Spleen (tissue), 11 donors: ENCODE measurements around the gene MYO9A. TPM values are rescaled to one million over a fixed set of nuclear protein-coding genes. Genes with fewer than 3 reads are reported as not detected.

Experiments
- DNase-seq: peaks from one replicate; pipeline ENCODE4 v3.0.0-alpha.2; 2020
- H3K27ac ChIP-seq, 8 donors: fragments of 200-600 bp; sonication (generic) in 7 of 8; 1 replicate in 4 of 8; 2 replicates in 4 of 8; pipeline versions ENCODE4 v1.5.0 to v1.8.0; 2016 to 2021; ENCODE audit warnings: inconsistent platforms in 4 of 8, mild to moderate bottlenecking in 4 of 8, moderate library complexity in 1 of 8
- H3K27me3 ChIP-seq, 7 donors: fragments of 200-600 bp; sonication (generic) in 6 of 7; replicated peaks in 1 of 7; 1 replicate in 4 of 7; 2 replicates in 3 of 7; pipeline versions ENCODE4 v1.5.0 to v1.8.0; 2016 to 2021; ENCODE audit warnings: inconsistent platforms in 3 of 7, mild to moderate bottlenecking in 1 of 7
- H3K36me3 ChIP-seq, 6 donors: fragments of 200-600 bp; sonication (generic) in 5 of 6; 1 replicate in 4 of 6; 2 replicates in 2 of 6; pipeline versions ENCODE4 v1.5.0 to v1.8.0; 2016 to 2021; ENCODE audit warnings: inconsistent platforms in 2 of 6
- H3K4me1 ChIP-seq, 6 donors: fragments of 200-600 bp; sonication (generic) in 5 of 6; 1 replicate in 3 of 6; 2 replicates in 3 of 6; pipeline versions ENCODE4 v1.5.0 to v1.8.0; 2016 to 2021; ENCODE audit warnings: inconsistent platforms in 3 of 6
- H3K4me3 ChIP-seq, 8 donors: fragments of 200-600 bp; sonication (generic) in 7 of 8; 1 replicate in 4 of 8; 2 replicates in 4 of 8; pipeline versions ENCODE4 v1.5.0 to v1.8.0; 2016 to 2021; ENCODE audit warnings: inconsistent platforms in 4 of 8, mild to moderate bottlenecking in 4 of 8, moderate library complexity in 2 of 8
- H3K9me3 ChIP-seq, 8 donors: fragments of 200-600 bp; sonication (generic) in 7 of 8; 1 replicate in 4 of 8; 2 replicates in 4 of 8; pipeline versions ENCODE4 v1.5.0 to v1.8.0; 2016 to 2021; ENCODE audit warnings: inconsistent platforms in 4 of 8
- CTCF ChIP-seq, 11 experiments: fragments of 200-600 bp in 7 of 11; fragments of 450-650 bp in 4 of 11; sonication (generic) in 4 of 11; IDR thresholded peaks in 8 of 11; conservative IDR thresholded peaks in 3 of 11; 1 replicate in 7 of 11; 2 replicates in 4 of 11; pipeline versions ENCODE4 v1.4.0 to v1.8.0; 2016 to 2021; ENCODE audit warnings: antibody characterized with exemption in 11 of 11, inconsistent platforms in 4 of 11, mild to moderate bottlenecking in 1 of 11
- POLR2A ChIP-seq, 3 donors: fragments of 450-650 bp; IDR thresholded peaks; one replicate each; pipeline ENCODE4 v1.5.1; 2017; ENCODE audit warnings: antibody characterized with exemption in 3 of 3, mild to moderate bottlenecking in 1 of 3
- POLR2AphosphoS5 ChIP-seq, 3 donors: sonication (generic); formaldehyde crosslinking; IDR thresholded peaks; one replicate each; pipeline ENCODE4 v1.5.1; 2017; ENCODE audit warnings: antibody characterized with exemption in 3 of 3
- WGBS, 5 donors: extraction: QIAGEN DNeasy Blood & Tissue Kit in 3 of 5; methylation state at CpG; one replicate each; pipeline versions ENCODE4 v1.1.5 to v1.1.7; 2013 to 2018; 5-methylcytosine and 5-hydroxymethylcytosine counted together
- intact Hi-C: fragments of 100-400 bp; cut with DNase I; formaldehyde crosslinking; loops from one replicate; pipeline ENCODE4 v1.15.0; 2023; ENCODE audit warnings: low total_unique reads
- polyA plus RNA-seq, 3 donors: library from polyadenylated mRNA; stranded (reverse); fragments of 200-250 nt; gene quantifications; one replicate each; pipeline ENCODE4 v1.2.1, GENCODE V29; 2013
- total RNA-seq, 7 donors: library from RNA; depleted of rRNA in 3 of 7; stranded (reverse); fragments of >200 nt in 3 of 7; fragmentation: NEBNext Ultra II Directional in 4 of 7; extraction: Animal tissue kit (Norgen Biotek cat#: 25700) in 4 of 7; gene quantifications; one replicate each; pipeline versions ENCODE4 v1.1.0 to v1.2.1, GENCODE V29; 2016 to 2021
- donor health status: healthy with polysubstance abuse.
- donor health status: DM: no; HTN: no; CAD: no; lungs with moderate emphysema.
- donor health status: DM: no; HTN: no; CAD: no.
- donor health status: Bipolar disorder and iron deficiency.
- donor health status: healthy.
- donor health status: DM: no; HTN: no; CAD: no.
- donor health status: DM: yes; HTN: yes; CAD: no.

The MYO9A gene
- total and polyA plus RNA-seq, 10 donors = 1.7 to 80.9 (median 50.9) TPM

DNA sequence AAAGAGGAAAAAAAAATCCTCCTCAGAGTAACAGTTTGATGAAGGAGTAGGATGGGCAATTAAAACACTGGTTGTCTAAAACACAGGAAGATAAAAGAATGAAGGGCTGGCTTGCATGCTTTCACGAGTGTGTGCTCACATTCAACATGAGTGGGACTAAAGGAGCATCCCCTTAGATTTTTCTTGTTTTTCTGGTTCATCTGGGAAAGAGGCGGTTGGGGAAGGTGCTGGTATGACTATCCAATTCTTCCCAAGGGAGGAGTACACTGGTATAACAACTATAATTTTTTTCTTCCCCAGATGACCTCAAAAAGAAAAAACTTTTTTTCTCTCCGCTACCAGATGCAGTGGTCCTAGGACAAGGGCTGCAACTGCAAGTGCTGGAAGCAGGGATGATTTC is 143.7 kb downstream of the MYO9A start:
- peaks cover 0 to 61% (median 9%) of the 10 kb centered on the region in 6 donors for H3K36me3 ChIP-seq
- intact Hi-C loops = no loop called here
- whole genome bisulfite sequencing, 5 donors = 91 to 97% (median 94%) methylated on average over 3 of the region's 3 CpGs
- H3K9me3 ChIP-seq = no peaks in the 10 kb centered on the region
- no peaks in the 10 kb centered on the region for H3K4me1 ChIP-seq
- no peak for TF ChIP-seq POLR2A (IDR thresholded peaks at IDR 0.05)
- TF ChIP-seq CTCF (IDR thresholded peaks at IDR 0.05 in 8 of 11, conservative IDR thresholded peaks at IDR 0.05 in 3 of 11) = no peak
- no peak for TF ChIP-seq POLR2AphosphoS5 (IDR thresholded peaks at IDR 0.05)
- H3K27ac ChIP-seq = no peak overlapping the region
- DNase-seq = no peak
- H3K4me3 ChIP-seq = no peak overlapping the region
- H3K27me3 ChIP-seq = no peaks in the 10 kb centered on the region

DNA sequence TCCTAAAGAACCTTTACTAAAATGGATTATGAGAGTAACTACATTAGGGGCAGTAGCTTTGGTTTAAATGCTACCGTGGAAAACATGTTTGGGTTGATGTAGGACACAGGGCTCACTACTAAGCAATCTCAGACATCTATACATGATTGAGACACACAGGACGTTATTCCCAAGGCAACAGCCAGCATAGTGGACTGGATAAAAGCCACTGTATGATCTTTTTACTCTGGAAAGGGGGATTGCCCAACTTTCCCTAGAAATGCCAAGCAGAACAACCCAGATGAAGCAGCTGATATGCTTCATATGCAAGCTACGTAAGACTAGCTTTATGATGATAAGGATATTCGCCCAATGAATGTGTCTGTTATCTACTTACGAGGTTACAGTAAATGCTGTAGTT is 144.6 kb downstream of the MYO9A start:
- peaks cover 0 to 61% (median 9%) of the 10 kb centered on the region in 6 donors for H3K36me3 ChIP-seq
- intact Hi-C loops = no loop called here
- no peak overlapping the region for H3K27ac ChIP-seq
- no peak overlapping the region for H3K4me3 ChIP-seq
- H3K27me3 ChIP-seq = no peaks in the 10 kb centered on the region
- WGBS, 5 donors = 95 to 97% (median 96%) methylated on average over 5 of the region's 5 CpGs
- H3K9me3 ChIP-seq = no peaks in the 10 kb centered on the region
- H3K4me1 ChIP-seq = no peaks in the 10 kb centered on the region
- TF ChIP-seq POLR2AphosphoS5 (IDR thresholded peaks at IDR 0.05) = no peak
- no peak for TF ChIP-seq CTCF (IDR thresholded peaks at IDR 0.05 in 8 of 11, conservative IDR thresholded peaks at IDR 0.05 in 3 of 11)
- no peak for TF ChIP-seq POLR2A (IDR thresholded peaks at IDR 0.05)
- no peak for DNase-seq

- H3K27me3 ChIP-seq = no peaks in the 10 kb centered on the region
- H3K4me1 ChIP-seq = no peaks in the 10 kb centered on the region
- H3K9me3 ChIP-seq = no peaks in the 10 kb centered on the region
- peaks cover 0 to 55% (median 5%) of the 10 kb centered on the region in 6 donors for H3K36me3 ChIP-seq
- TF ChIP-seq POLR2A (IDR thresholded peaks at IDR 0.05) = no peak
- TF ChIP-seq CTCF (IDR thresholded peaks at IDR 0.05 in 8 of 11, conservative IDR thresholded peaks at IDR 0.05 in 3 of 11) = no peak
- no peak for TF ChIP-seq POLR2AphosphoS5 (IDR thresholded peaks at IDR 0.05)
- no peak overlapping the region for H3K4me3 ChIP-seq
- no peak overlapping the region for H3K27ac ChIP-seq
- DNase-seq = no peak
- 88 to 100% (median 95%) methylated on average over 2 of the region's 2 CpGs for WGBS, 5 donors
- intact Hi-C loops = no loop called here
These were observed 146.0 kb downstream of the MYO9A start for GRCh38 chr15:71971905-71972304.

- WGBS, 5 donors = 94 to 97% (median 95%) methylated on average over 1 of the region's 1 CpG
- no peak overlapping the region for H3K27ac ChIP-seq
- TF ChIP-seq POLR2A (IDR thresholded peaks at IDR 0.05) (no peak), CTCF (IDR thresholded peaks at IDR 0.05 in 8 of 11, conservative IDR thresholded peaks at IDR 0.05 in 3 of 11) (no peak), POLR2AphosphoS5 (IDR thresholded peaks at IDR 0.05) (no peak)
- H3K36me3 ChIP-seq = peaks cover 0 to 51% (median 3%) of the 10 kb centered on the region in 6 donors
- no peaks in the 10 kb centered on the region for H3K27me3 ChIP-seq
- H3K4me3 ChIP-seq = no peak overlapping the region
- intact Hi-C loops = no loop called here
- no peaks in the 10 kb centered on the region for H3K9me3 ChIP-seq
- H3K4me1 ChIP-seq = no peaks in the 10 kb centered on the region
- DNase-seq = no peak
These were observed 147.5 kb downstream of the MYO9A start for GRCh38 chr15:71970435-71970834.
